HG03060 (cell line): ENCODE data around the gene FAM161B.
A peak's percentile ranks its signal among the peaks of the same experiment; 100 is the strongest.
"Not testable (repeated sequence)": the region's sequence is repeated elsewhere in the genome, so short reads cannot be mapped to it uniquely, and the experiment has no call there.

Source experiments
- ATAC-seq: cut with Tn5 transposase; IDR thresholded peaks from one replicate; pipeline ENCODE4 v1.9.1; 2021; ENCODE audit warnings: low read depth, moderate number of reproducible peaks; ENCODE audit not compliant: unreplicated experiment

The FAM161B gene

GRCh38 chr14:73949752-73950734 is at the start of gene FAM161B, which contains the start of gene COQ6:
TSS of gene FAM161B (minus strand) at chr14:73950094. CDS start at chr14:73950026, 68 bp downstream.
TSS of gene COQ6 (plus strand) at chr14:73950302. CDS start at chr14:73950333, 31 bp downstream.
- peak; percentile 76 for ATAC-seq

DNA sequence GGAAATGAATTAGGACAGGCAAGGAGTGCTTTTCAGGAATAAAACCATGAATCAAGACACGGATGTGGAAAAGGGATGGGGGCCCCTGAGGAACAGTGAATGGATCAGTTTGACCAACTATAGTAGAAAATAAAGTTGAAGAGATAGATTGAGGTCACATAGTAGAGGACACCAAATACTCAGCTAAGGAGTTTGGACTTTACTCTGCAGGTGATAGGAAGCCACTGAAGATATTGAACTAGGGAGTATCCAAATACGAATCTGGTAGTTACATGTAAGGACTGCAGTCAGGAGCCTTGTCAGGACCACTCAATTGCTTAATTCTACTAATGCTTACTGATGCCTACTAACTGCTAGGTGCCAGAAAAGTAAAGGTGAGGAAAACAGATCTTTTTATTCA is 48.8 kb upstream of the FAM161B start:
- ATAC-seq = no peak

DNA sequence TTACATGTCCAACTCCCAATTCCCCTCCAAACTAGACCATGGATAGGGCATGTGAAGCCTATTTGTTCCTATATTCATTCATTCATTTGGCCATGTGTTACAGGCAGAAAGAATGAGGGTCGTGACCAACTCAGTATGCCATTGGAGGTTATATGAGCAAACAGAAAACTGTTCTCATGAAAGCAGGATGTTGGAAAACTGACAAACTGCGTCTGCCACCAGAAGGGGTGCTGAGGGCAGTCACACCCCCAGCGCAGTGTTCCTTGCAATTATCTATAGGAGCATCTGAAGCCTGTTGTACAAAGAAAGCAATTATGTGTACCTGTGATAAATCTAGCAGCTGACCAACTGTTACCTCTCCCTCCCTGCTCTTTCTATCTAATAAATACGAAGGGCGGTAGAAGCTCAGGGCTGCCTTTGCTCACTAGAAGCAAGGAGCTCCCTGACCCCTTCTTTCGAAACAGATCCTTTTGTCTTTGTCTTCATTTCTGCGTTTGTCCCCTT is 48.1 kb upstream of the FAM161B start:
- ATAC-seq = no peak

- no peak for ATAC-seq
Measured at GRCh38 chr14:73997108-73997943, 47.4 kb upstream of the FAM161B start.

DNA sequence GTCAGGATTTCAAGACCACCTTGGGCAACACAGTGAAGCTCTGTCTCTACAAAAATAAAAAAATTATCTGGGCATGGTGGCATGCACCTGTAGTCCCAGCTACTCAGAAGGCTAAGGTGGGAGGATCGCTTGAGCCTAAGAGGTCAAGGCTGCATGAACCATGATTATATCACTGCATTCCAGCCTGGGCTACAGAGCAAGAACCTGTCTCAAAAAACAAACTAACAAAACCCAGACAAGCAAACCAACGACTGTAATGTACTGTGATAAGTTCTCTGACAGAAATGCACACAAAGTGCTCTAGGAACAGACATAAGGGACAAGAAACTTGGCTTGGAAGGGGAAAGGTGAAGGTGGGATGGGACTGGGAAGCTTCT is 46.8 kb upstream of the FAM161B start:
- ATAC-seq = no peak

GRCh38 chr14:73995977-73996378 is 46.1 kb upstream of the FAM161B start:
- no peak for ATAC-seq

- not testable (repeated sequence) for ATAC-seq
Measured at GRCh38 chr14:73994926-73995325, 45.0 kb upstream of the FAM161B start.

- no peak for ATAC-seq
Measured at GRCh38 chr14:73991092-73991491, 41.2 kb upstream of the FAM161B start.

DNA sequence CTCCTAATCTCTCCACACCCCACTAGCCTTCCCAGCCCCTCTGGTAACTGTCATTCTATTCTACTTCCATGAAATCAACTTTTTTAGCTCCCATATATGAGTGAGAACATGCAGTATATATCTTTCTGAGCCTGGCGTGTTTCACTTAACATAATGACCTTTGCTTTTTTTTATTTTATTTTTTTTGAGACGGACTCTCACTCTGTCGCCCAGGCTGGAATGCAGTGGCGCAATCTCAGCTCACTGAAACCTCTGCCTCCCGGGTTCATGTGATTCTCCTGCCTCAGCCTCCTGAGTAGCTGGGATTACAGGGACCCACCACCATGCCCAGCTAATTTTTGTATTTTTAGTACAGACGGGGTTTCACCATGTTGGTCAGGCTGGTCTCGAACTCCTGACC is 38.8 kb upstream of the FAM161B start:
- not testable (repeated sequence) for ATAC-seq

- ATAC-seq = no peak
Measured at GRCh38 chr14:73988065-73988464, 38.2 kb upstream of the FAM161B start.

DNA sequence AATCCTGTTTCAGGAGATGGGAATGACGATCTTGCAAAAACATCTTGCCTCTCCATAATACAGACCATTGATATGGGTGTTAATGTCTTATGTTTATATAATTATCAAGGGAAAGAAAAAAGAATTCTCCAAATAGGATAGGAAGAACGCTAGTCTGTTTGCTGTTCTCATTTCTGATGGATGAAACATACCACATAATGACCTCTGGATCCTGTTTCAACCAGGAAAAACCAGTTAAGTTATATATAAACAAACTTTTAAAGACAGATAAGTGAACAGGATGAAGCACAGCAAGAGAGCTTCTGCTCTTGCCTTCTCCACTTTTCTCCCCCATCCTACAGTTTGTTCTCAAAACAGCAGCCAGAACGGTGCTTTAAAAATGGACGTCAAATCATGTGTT is 28.0 kb upstream of the FAM161B start:
- no peak for ATAC-seq

DNA sequence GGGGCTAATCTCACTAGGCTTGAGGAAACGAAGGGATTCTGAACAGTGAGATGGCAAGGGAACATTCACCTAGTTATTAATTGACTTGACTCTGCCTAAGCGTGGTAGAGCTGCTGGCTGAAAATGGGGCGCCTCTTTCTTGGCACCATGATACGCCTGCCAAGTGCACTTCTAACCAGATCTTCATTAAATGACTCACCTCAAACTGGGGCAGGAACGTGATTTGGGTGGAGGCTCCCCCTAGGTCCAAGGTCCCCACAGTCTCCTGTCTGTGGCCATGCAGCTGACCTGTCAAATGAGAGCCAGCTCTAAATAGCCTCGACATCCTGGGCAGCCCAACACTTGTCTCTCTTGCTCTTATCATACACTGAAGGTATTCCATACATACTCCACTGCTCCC is 26.2 kb upstream of the FAM161B start:
- ATAC-seq = no peak

- ATAC-seq = no peak
Measured at GRCh38 chr14:73973497-73973896, 23.6 kb upstream of the FAM161B start.

DNA sequence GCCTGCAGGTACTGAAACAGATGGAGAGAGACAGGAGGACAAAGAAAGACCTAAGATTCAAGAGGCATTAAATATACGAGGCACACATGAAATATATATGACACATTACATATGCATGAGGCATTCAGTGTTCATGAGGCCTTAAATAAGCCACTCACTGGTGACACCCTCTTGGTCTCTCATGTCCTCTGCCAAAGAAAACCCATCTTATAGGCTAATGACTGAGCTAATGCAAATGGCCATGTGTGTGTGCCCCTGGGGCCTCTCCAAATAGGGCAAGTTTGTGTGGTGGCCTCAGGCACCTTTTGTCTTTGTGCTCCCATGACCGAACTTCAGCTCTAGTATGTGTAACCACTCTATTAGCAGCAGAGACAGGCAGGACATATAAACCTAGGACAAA is 19.0 kb upstream of the FAM161B start:
- no peak for ATAC-seq

- ATAC-seq = no peak
Measured at GRCh38 chr14:73965216-73965615, 15.3 kb upstream of the FAM161B start.

DNA sequence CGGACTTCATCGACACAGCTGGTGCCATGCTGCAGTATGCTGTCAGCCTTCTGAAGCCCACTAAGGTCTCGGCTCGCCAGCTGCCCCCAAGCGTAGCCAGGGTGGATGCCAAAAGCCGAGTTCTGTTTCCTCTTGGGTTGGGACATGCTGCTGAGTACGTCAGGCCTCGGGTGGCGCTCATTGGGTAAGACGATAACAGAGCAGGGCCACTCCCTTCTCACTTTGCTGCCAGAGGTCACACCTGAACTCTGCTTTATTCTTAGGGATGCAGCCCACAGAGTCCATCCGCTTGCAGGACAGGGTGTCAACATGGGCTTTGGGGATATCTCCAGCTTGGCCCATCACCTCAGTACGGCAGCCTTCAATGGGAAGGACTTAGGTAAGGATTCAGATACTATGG is 11.3 kb upstream of the FAM161B start:
- no peak for ATAC-seq

DNA sequence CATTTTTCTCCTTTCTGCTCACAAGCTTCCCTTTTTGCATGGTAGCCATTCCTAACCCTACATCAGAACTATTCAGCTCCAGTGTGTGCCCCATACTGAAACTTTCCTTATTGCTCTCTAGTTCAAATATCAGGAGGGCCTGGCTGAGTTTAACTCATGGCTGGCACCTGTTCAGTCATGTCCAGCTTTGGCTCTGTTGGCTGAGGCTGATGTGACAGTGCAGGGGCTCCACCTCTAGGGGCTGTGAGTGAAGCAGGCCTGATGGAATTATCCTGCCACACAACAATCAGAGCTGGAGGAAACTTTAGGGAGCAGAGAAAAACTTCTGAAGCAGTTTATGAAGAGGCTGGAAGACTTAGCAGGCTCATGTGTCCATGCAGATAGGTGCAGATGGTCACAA is 8.7 kb upstream of the FAM161B start:
- no peak for ATAC-seq

GRCh38 chr14:73955674-73956073 is 5.8 kb upstream of the FAM161B start:
- ATAC-seq = no peak

- no peak for ATAC-seq
Measured at GRCh38 chr14:73953731-73954130, 3.8 kb upstream of the FAM161B start.

DNA sequence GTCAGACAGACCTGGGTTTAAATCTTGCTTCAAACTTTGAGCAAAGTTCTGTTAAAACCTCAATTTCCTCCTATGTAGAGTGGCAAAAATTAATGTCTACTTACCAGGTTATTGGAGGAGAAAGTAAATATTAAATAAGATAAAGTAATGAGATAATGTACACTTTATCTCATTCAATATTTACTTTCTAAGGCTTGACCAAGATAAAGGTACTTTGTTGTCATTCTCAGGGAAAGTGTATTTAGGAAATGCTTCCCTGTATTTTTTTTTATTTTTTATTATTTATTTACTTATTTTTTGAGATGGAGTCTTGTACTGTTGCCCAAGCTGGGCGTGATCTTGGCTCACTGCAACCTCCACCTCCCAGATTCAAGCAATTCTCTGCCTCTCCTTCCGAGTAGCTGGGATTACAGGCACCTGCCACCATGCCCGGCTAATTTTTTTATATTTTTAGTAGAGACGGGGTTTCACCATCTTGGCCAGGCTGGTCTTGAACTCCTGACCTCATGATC is 4.7 kb downstream of the FAM161B start:
- ATAC-seq = no peak
